MM.1S (cell line): Measurements from ENCODE around the gene DZANK1.
"Not testable (repeated sequence)": the region's sequence is repeated elsewhere in the genome, so short reads cannot be mapped to it uniquely, and the experiment has no call there.

Experiments used
- DNase-seq: peaks from one replicate; pipeline ENCODE4 v3.0.0-alpha.2; 2015
- H2AFZ ChIP-seq: fragments of 300-600 bp; sonication (generic); 2 replicates; pipeline ENCODE4 v1.6.0; 2016; ENCODE audit warnings: antibody characterized with exemption, low read length
- H3F3A ChIP-seq: fragments of 300-600 bp; sonication (generic); 2 replicates; pipeline ENCODE4 v1.6.1; 2016; ENCODE audit warnings: mild to moderate bottlenecking, antibody characterized with exemption, low read length, moderate library complexity, mixed read lengths; ENCODE audit not compliant: insufficient read depth
- H3K27ac ChIP-seq: fragments of 300-600 bp; sonication (generic); 2 replicates; pipeline ENCODE4 v1.5.1; 2016; ENCODE audit warnings: mild to moderate bottlenecking, low read length
- H3K27me3 ChIP-seq: fragments of 300-600 bp; sonication (generic); replicated peaks from 2 replicates; pipeline ENCODE4 v1.6.0; 2016; ENCODE audit warnings: low read length; ENCODE audit not compliant: insufficient read depth
- H3K36me3 ChIP-seq: fragments of 300-600 bp; sonication (generic); replicated peaks from 2 replicates; pipeline ENCODE4 v1.6.1; 2016; ENCODE audit warnings: mild to moderate bottlenecking, low read length, mixed read lengths; ENCODE audit not compliant: insufficient read depth
- H3K4me1 ChIP-seq: fragments of 300-600 bp; sonication (generic); 2 replicates; pipeline ENCODE4 v1.6.1; 2016; ENCODE audit warnings: low read length, mixed read lengths
- H3K4me2 ChIP-seq: fragments of 300-600 bp; sonication (generic); 2 replicates; pipeline ENCODE4 v1.6.0; 2016; ENCODE audit warnings: low read depth, low read length
- H3K4me3 ChIP-seq: fragments of 300-600 bp; sonication (generic); 2 replicates; pipeline ENCODE4 v1.5.1; 2016; ENCODE audit warnings: low read length, mixed read lengths
- H3K79me2 ChIP-seq: fragments of 300-600 bp; sonication (generic); 2 replicates; pipeline ENCODE4 v1.6.1; 2016; ENCODE audit warnings: mixed run types, low read length, mixed read lengths
- H3K9ac ChIP-seq: fragments of 300-600 bp; sonication (generic); 2 replicates; pipeline ENCODE4 v1.6.1; 2016; ENCODE audit warnings: low read length, mixed read lengths
- H3K9me2 ChIP-seq: fragments of 300-600 bp; sonication (generic); replicated peaks from 2 replicates; pipeline ENCODE4 v1.6.1; 2016; ENCODE audit warnings: mild to moderate bottlenecking, low read length, mixed read lengths; ENCODE audit not compliant: insufficient read depth
- H3K9me3 ChIP-seq: fragments of 300-600 bp; sonication (generic); replicated peaks from 2 replicates; pipeline ENCODE4 v1.6.1; 2016; ENCODE audit warnings: mild to moderate bottlenecking, low read length, mixed read lengths; ENCODE audit not compliant: insufficient read depth
- H4K20me1 ChIP-seq: fragments of 300-600 bp; sonication (generic); 2 replicates; pipeline ENCODE4 v1.6.1; 2016; ENCODE audit warnings: mild to moderate bottlenecking, low read length, moderate library complexity, mixed read lengths; ENCODE audit not compliant: insufficient read depth
- EZH2 ChIP-seq: fragments of 300-600 bp; sonication (generic); optimal IDR thresholded peaks from 2 replicates; pipeline ENCODE3; 2017; ENCODE audit warnings: low read depth, mild to moderate bottlenecking, antibody characterized with exemption, low read length, mixed read lengths
- EZH2phosphoT487 ChIP-seq: fragments of 300-600 bp; sonication (generic); IDR thresholded peaks from 2 replicates; pipeline ENCODE4 v1.6.1; 2018; ENCODE audit warnings: antibody characterized with exemption, low read length
- TF ChIP-seq, protein P1 (sequence below): fragments of 300-600 bp; sonication (generic); IDR thresholded peaks from 2 replicates; pipeline ENCODE4 v1.5.1; 2016; ENCODE audit warnings: antibody characterized with exemption, low read length, mixed read lengths

The DZANK1 gene

DNA sequence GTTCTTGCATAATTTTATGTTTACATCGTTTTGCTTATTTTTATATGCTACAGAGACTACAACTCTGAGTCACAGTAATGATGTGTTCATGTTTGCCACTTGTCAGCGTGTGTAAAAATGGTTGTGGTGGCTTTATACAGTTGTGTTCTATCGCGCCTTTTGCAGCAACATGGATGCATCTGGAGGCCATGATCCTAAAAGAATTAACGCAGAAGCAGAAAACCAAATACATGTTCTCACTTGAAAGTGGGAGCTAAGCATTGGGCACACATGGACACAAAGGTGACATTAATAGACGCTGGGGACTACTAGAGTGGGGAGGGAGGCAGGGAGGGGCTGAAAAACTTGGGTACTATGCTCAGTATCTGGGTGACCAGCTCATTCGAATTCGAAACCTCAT is 39.9 kb upstream of the DZANK1 start:
- TF ChIP-seq EZH2phosphoT487 (no peak), EZH2 (no peak)
- H3K4me3 ChIP-seq = peak overlapping the region; percentile 97
- no peaks in the 10 kb centered on the region for H4K20me1 ChIP-seq
- H3K9ac ChIP-seq = peak overlapping the region; percentile 97
- H3K4me2 ChIP-seq = peak overlapping the region; percentile 76
- H3K36me3 ChIP-seq = no peaks in the 10 kb centered on the region; the same call in 1 of the 2 replicates
- no peaks in the 10 kb centered on the region for H3K9me2 ChIP-seq
- H2AFZ ChIP-seq = peak overlapping the region; percentile 67
- H3K4me1 ChIP-seq = peaks cover 20% of the 10 kb centered on the region; the same call in 1 of the 2 replicates
- H3F3A ChIP-seq = peaks cover 6% of the 10 kb centered on the region
- peak overlapping the region; percentile 98 for H3K27ac ChIP-seq
- no peaks in the 10 kb centered on the region for H3K9me3 ChIP-seq
- H3K27me3 ChIP-seq = no peaks in the 10 kb centered on the region
- peaks cover 36% of the 10 kb centered on the region for H3K79me2 ChIP-seq
- no peak for DNase-seq

DNA sequence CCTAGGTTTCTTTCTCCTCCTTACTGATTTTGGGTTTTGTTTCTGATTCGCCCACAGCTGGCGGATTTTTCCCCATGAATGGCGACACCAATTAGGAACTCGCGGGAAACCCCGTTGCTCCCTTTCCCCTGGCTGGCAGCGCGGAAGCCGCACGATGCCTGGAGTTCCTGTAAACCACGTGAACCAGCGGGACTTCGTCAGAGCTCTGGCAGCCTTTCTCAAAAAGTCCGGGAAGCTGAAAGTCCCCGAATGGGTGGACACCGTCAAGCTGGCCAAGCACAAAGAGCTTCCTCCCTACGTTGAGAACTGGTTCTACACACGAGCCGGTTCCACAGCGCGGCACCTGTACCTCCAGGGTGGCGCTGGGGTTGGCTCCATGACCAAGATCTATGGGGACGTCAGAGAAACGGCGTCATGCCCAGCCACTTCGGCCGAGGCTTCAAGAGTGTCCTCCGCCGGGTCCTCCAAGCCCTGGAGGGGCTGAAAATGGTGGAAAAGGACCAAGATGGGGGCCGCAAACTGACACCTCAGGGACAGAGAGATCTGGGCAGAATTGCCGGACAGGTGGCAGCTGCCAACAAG is 37.7 kb upstream of the DZANK1 start:
- peaks cover 11% of the 10 kb centered on the region; the same call in 1 of the 2 replicates for H3K4me1 ChIP-seq
- no peak for DNase-seq
- H3K27ac ChIP-seq = no peak overlapping the region
- no peaks in the 10 kb centered on the region for H3K9me2 ChIP-seq
- no peaks in the 10 kb centered on the region for H3K9me3 ChIP-seq
- H3K36me3 ChIP-seq = no peaks in the 10 kb centered on the region
- H3K4me2 ChIP-seq = no peak overlapping the region
- H4K20me1 ChIP-seq = no peaks in the 10 kb centered on the region
- H3K9ac ChIP-seq = no peak overlapping the region
- H3K79me2 ChIP-seq = peaks cover 18% of the 10 kb centered on the region
- no peak overlapping the region for H2AFZ ChIP-seq
- TF ChIP-seq EZH2phosphoT487 (no peak), EZH2 (no peak)
- TF ChIP-seq, protein P1, sequence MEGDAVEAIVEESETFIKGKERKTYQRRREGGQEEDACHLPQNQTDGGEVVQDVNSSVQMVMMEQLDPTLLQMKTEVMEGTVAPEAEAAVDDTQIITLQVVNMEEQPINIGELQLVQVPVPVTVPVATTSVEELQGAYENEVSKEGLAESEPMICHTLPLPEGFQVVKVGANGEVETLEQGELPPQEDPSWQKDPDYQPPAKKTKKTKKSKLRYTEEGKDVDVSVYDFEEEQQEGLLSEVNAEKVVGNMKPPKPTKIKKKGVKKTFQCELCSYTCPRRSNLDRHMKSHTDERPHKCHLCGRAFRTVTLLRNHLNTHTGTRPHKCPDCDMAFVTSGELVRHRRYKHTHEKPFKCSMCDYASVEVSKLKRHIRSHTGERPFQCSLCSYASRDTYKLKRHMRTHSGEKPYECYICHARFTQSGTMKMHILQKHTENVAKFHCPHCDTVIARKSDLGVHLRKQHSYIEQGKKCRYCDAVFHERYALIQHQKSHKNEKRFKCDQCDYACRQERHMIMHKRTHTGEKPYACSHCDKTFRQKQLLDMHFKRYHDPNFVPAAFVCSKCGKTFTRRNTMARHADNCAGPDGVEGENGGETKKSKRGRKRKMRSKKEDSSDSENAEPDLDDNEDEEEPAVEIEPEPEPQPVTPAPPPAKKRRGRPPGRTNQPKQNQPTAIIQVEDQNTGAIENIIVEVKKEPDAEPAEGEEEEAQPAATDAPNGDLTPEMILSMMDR = no peak
- peaks cover 6% of the 10 kb centered on the region for H3F3A ChIP-seq
- no peak overlapping the region for H3K4me3 ChIP-seq
- H3K27me3 ChIP-seq = no peaks in the 10 kb centered on the region

- not testable (repeated sequence) for DNase-seq, H3K4me2 ChIP-seq, H3K27ac ChIP-seq, H3K9me2 ChIP-seq, H3K9me3 ChIP-seq, H3K9ac ChIP-seq, H3K4me3 ChIP-seq, H3K27me3 ChIP-seq, H4K20me1 ChIP-seq, H2AFZ ChIP-seq, H3K79me2 ChIP-seq, H3K36me3 ChIP-seq, H3F3A ChIP-seq, H3K4me1 ChIP-seq
Observed at GRCh38 chr20:18501672-18502071, 34.8 kb upstream of the DZANK1 start.

DNA sequence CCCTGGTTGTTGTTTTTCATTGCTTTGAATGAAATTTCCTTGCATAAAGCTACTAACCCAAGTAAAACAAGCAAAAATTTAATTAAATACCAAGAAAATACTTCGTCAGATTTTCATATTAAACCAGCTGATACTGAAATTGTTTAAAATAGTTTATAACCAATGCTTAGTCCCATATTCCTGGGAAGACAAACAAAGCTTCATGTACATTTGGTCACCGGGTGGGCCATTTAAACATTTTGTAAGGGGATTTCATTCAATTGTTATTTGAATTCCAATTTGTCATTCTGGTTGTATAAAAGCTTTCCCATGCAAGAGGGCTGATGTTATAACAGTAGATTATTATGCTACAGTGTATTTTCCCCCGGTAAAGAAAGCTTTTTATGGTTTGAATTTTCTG is 30.8 kb upstream of the DZANK1 start:
- Histone ChIP-seq H3K9me2 (no peaks in the 10 kb centered on the region), H3K4me3 (no peak overlapping the region), H4K20me1 (no peaks in the 10 kb centered on the region), H3K9ac (no peak overlapping the region), H3K9me3 (no peaks in the 10 kb centered on the region), H3K36me3 (no peaks in the 10 kb centered on the region), H3F3A (no peaks in the 10 kb centered on the region), H2AFZ (peak overlapping the region; percentile 95), H3K27me3 (no peaks in the 10 kb centered on the region), H3K4me1 (no peaks in the 10 kb centered on the region), H3K79me2 (no peaks in the 10 kb centered on the region), H3K4me2 (peak overlapping the region; percentile 42), H3K27ac (no peak overlapping the region)
- TF ChIP-seq, protein P1 = no peak
- TF ChIP-seq EZH2 (no peak), EZH2phosphoT487 (no peak)
- DNase-seq = no peak
